ENCODE data around the gene MAK. TPM values are rescaled to one million over a fixed set of nuclear protein-coding genes. Genes with fewer than 3 reads are reported as not detected.

The MAK gene
- total and polyA plus RNA-seq, 2 of the 13 experiments (the other 11 are each of a cell fraction or from before 2014, with no cell fraction given) = 0.04 TPM; not detected in 1

DNA sequence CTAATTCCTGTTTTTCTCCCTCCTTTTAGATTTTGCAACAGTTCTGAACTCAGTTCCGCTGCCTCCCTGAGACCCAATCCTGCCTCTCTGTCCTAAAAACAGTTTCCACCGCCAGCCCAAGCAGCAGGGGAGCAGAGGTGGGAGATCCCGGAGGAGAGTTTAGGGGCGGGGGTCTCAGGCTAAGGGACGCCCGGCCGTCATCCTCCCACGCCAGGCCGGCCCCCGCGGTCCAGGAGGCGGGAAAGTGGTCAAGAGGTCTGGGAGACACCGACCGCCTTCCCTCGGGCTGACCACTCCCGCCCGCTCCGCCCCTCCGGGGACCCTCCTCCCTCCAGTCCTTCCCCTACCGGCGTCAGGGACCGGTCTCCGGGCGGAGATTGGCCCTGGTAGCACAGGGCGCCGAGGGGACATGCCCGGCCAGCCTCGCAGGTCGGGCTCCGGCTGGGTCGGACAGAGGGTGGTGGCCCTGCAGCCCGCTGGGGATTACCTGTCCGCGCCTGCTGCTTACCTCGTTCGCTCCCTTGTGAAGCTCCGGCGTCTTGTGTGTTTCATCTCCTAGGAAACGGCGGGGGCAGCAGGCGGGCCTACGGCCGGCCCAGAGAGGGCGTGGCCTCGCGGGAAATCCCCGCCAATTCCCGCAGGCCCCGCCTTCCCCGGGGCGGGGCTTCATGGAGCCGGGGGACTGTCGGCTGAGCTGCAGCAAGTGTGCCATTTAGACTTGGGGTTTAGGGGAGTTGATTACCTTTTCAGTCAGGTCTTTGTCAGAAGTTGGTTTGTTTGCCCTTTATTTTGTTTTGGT is at the start of gene MAK (continued):
- TF ChIP-seq NRL (CRISPR knock-in tag; IDR thresholded peaks at IDR 0.05; ENCODE audit: borderline replicate concordance) (peak; percentile 73; the same call in 1 of the 2 replicates), CENPT (CRISPR knock-in tag; IDR thresholded peaks at IDR 0.05; ENCODE audit: low read depth) (no peak), BORCS8-MEF2B (CRISPR knock-in tag; IDR thresholded peaks at IDR 0.05) (peak; percentile 53; the same call in 1 of the 2 replicates), ZNF557 (CRISPR knock-in tag; IDR thresholded peaks at IDR 0.05) (no peak), ATF7-NPFF (CRISPR knock-in tag; IDR thresholded peaks at IDR 0.05; ENCODE audit: low read depth) (no peak; the same call in 1 of the 2 replicates), ZNF616 (CRISPR knock-in tag; IDR thresholded peaks at IDR 0.05; ENCODE audit: low read depth) (0 out of 2 replicates have a peak, but pooled peaks have one; percentile 56), POGZ (CRISPR knock-in tag; IDR thresholded peaks at IDR 0.05) (peak; percentile 54; the same call in 1 of the 2 replicates), EED (CRISPR knock-in tag; IDR thresholded peaks at IDR 0.05) (no peak), ZBTB38 (CRISPR knock-in tag; IDR thresholded peaks at IDR 0.05) (peak; percentile 42; the same call in 1 of the 2 replicates), ZNF274 (CRISPR knock-in tag; IDR thresholded peaks at IDR 0.05) (peak; percentile 83; the same call in 1 of the 2 replicates), HIVEP1 (CRISPR knock-in tag; IDR thresholded peaks at IDR 0.05) (peak; percentile 96), ZNF24 (IDR thresholded peaks at IDR 0.05) (no peak), ZNF674 (CRISPR knock-in tag; IDR thresholded peaks at IDR 0.05; ENCODE audit: low read depth) (0 out of 2 replicates have a peak, but pooled peaks have one; percentile 13), ASH2L (IDR thresholded peaks at IDR 0.05; ENCODE audit: insufficient read length, low read depth, low read length) (peak; percentile 63), HDAC1 (CRISPR knock-in tag; IDR thresholded peaks at IDR 0.05) (peak; percentile 95), HDAC2 (CRISPR knock-in tag; IDR thresholded peaks at IDR 0.05) (0 out of 2 replicates have a peak, but pooled peaks have one; percentile 45)
- TF ChIP-seq, protein P1, sequence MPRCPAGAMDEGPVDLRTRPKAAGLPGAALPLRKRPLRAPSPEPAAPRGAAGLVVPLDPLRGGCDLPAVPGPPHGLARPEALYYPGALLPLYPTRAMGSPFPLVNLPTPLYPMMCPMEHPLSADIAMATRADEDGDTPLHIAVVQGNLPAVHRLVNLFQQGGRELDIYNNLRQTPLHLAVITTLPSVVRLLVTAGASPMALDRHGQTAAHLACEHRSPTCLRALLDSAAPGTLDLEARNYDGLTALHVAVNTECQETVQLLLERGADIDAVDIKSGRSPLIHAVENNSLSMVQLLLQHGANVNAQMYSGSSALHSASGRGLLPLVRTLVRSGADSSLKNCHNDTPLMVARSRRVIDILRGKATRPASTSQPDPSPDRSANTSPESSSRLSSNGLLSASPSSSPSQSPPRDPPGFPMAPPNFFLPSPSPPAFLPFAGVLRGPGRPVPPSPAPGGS (CRISPR knock-in tag; IDR thresholded peaks at IDR 0.05) = peak; percentile 64; the same call in 1 of the 2 replicates
- TF ChIP-seq, protein P2, sequence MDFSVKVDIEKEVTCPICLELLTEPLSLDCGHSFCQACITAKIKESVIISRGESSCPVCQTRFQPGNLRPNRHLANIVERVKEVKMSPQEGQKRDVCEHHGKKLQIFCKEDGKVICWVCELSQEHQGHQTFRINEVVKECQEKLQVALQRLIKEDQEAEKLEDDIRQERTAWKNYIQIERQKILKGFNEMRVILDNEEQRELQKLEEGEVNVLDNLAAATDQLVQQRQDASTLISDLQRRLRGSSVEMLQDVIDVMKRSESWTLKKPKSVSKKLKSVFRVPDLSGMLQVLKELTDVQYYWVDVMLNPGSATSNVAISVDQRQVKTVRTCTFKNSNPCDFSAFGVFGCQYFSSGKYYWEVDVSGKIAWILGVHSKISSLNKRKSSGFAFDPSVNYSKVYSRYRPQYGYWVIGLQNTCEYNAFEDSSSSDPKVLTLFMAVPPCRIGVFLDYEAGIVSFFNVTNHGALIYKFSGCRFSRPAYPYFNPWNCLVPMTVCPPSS (IDR thresholded peaks at IDR 0.05) = no peak
- TF ChIP-seq, protein P3, sequence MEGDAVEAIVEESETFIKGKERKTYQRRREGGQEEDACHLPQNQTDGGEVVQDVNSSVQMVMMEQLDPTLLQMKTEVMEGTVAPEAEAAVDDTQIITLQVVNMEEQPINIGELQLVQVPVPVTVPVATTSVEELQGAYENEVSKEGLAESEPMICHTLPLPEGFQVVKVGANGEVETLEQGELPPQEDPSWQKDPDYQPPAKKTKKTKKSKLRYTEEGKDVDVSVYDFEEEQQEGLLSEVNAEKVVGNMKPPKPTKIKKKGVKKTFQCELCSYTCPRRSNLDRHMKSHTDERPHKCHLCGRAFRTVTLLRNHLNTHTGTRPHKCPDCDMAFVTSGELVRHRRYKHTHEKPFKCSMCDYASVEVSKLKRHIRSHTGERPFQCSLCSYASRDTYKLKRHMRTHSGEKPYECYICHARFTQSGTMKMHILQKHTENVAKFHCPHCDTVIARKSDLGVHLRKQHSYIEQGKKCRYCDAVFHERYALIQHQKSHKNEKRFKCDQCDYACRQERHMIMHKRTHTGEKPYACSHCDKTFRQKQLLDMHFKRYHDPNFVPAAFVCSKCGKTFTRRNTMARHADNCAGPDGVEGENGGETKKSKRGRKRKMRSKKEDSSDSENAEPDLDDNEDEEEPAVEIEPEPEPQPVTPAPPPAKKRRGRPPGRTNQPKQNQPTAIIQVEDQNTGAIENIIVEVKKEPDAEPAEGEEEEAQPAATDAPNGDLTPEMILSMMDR (CRISPR knock-in tag; IDR thresholded peaks at IDR 0.05) = peak; percentile 18; the same call in 1 of the 2 replicates
- TF ChIP-seq, protein P4, sequence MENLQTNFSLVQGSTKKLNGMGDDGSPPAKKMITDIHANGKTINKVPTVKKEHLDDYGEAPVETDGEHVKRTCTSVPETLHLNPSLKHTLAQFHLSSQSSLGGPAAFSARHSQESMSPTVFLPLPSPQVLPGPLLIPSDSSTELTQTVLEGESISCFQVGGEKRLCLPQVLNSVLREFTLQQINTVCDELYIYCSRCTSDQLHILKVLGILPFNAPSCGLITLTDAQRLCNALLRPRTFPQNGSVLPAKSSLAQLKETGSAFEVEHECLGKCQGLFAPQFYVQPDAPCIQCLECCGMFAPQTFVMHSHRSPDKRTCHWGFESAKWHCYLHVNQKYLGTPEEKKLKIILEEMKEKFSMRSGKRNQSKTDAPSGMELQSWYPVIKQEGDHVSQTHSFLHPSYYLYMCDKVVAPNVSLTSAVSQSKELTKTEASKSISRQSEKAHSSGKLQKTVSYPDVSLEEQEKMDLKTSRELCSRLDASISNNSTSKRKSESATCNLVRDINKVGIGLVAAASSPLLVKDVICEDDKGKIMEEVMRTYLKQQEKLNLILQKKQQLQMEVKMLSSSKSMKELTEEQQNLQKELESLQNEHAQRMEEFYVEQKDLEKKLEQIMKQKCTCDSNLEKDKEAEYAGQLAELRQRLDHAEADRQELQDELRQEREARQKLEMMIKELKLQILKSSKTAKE (CRISPR knock-in tag; IDR thresholded peaks at IDR 0.05; ENCODE audit: borderline replicate concordance) = peak; percentile 13; the same call in 1 of the 2 replicates
- TF ChIP-seq, protein P5, sequence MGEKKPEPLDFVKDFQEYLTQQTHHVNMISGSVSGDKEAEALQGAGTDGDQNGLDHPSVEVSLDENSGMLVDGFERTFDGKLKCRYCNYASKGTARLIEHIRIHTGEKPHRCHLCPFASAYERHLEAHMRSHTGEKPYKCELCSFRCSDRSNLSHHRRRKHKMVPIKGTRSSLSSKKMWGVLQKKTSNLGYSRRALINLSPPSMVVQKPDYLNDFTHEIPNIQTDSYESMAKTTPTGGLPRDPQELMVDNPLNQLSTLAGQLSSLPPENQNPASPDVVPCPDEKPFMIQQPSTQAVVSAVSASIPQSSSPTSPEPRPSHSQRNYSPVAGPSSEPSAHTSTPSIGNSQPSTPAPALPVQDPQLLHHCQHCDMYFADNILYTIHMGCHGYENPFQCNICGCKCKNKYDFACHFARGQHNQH (CRISPR knock-in tag; IDR thresholded peaks at IDR 0.05) = 0 out of 2 replicates have a peak, but pooled peaks have one; percentile 64
